Measurements from ENCODE around the gene ZBTB22. TPM values are rescaled to one million over a fixed set of nuclear protein-coding genes. Genes with fewer than 3 reads are reported as not detected.

ZBTB22 gene
- total RNA-seq, 1 experiment from 2014 or later = 12.4 TPM

DNA sequence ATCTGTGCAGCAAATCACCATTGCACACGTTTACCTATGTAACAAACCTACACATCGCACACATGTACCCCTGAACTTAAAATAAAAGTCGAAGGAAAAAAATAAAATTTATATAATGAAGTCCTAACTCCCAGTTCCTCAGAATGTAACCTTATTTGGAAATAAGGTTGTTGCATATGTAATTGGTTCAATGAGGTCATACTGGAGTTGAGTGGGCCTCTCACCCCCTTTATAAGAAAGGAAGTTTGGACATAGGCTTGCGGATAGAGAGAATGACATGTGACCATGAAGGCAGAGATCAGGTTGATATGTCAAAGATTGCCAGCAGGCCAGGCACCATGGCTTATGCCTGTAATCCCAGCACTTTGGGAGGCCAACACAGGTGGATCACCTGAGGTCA lies 16.1 kb upstream of the ZBTB22 start:
- DNase-seq (ENCODE audit: low read depth) = no peak

GRCh38 chr6:33330736-33331135 lies 13.2 kb upstream of the ZBTB22 start:
- DNase-seq (ENCODE audit: low read depth) = no peak

DNA sequence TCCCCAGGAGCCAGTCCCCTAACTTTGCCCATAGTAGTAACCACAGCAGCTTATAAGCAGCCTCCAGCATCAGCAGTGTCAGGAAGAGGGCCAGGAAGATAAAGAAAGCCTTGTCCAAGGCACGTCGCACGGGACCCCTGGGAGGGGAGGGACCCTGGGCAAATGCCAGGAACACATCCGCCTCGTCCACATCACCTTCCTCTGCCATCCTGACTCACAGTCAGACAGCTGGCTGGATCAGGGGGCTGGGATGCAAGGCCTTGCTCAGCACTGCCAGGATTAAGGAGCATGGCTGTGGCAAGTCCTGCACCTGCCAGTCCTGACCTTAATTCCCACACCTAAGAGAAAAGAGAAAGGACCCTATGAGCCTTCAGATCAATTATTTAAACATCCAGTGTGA lies 11.5 kb upstream of the ZBTB22 start:
- peak; percentile 85 for DNase-seq (ENCODE audit: low read depth)

DNA sequence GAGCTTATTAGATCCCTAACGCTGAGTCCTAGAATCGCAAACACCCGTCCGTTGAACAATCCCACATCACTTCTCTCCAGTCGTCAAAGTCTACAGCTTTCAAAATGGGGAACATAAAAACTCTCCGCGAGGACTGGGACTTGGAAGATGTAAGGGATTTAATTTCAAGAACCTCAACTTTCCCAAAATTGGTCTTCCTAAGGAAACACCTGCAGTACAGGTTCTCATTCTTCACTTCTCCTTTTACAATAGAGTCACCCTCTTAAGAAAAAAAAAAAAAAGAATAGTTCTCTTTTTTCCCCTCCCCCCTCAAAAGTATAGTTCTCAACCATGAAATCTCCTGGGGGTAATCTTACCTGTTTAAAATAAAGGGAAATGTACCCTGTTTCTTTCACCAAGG lies 6.6 kb upstream of the ZBTB22 start:
- no peak for DNase-seq (ENCODE audit: low read depth)

DNA sequence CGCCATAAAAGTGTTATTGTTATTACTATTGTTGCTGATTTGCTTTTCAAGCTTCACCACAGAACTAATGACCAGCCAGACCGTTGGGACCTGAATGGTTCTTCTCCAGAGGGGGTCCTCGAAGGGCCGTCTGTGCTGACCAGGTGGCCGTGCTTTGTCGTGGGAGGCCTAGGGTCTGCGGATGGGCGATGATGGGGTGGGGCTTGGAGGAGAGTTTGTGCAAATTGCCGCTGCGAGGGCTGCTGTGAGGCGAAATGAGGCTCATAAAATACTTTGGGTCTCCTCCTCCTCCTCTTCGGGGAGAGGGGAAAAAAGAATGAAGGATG lies 6.0 kb upstream of the ZBTB22 start:
- DNase-seq (ENCODE audit: low read depth) = no peak

DNA sequence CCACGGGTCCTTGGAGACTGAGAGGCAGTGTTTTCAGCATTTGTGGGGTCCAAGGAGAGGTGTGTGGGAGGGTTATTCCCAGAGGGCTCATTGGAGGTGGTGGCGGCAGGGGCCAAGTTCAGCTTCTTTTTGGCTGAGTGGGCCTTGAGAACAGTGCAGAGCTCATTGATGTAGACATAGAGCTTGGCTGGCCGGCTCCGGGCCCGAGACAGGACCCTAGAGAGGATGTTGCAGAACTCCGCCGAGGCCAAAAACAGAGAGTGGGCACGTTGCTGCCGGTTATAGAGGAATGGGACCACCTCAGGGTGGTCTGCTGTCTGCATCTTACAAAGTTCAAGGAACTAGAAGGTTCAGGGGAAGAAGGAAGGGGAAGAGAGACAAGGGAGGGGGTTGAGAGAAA lies 3.7 kb upstream of the ZBTB22 start:
- no peak for DNase-seq (ENCODE audit: low read depth)

DNA sequence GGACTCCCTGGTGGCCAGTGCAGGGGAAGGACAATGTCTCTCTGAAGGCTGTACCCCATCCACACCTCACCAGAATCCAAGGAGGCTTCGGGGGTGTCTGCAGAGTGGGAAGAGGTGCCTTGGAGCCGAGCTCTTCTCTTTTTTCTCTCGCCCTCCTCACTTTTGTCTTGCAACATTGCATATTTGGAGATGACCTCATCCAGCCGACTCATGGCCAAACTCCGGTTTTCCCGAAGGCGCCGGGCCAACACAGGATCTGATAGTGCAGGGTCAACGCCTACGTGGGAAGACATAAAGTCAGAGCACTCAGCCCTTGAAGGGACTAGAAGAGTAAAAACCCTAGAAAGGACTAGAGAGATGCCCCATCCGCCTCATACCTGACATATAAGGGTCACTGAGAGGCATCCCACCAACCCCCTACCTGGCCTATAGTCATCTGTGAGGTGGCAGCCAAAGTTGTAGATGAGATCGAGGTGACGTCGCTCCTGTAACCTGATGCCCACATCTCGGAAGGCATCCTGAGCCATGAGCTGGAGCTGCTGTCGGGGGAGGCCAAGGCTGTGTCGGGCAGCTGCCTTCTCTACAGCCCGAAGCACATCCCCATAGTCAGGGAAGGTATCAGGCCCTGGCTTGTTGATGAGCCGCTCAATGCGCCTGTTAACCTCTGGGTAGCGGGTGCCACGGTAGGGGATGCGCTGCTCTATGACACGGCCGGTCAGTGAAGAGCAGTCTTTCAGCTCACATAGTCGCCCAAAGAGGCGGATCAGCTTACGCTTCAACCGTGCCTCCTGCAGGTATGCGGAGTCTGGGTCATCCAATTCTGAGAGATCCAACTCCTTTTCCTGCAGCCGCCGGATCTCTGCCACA lies 3.0 kb upstream of the ZBTB22 start:
- peak; percentile 74 for DNase-seq (ENCODE audit: low read depth)

- DNase-seq (ENCODE audit: low read depth) = no peak
These were observed 2.4 kb upstream of the ZBTB22 start for GRCh38 chr6:33319939-33320314.

DNA sequence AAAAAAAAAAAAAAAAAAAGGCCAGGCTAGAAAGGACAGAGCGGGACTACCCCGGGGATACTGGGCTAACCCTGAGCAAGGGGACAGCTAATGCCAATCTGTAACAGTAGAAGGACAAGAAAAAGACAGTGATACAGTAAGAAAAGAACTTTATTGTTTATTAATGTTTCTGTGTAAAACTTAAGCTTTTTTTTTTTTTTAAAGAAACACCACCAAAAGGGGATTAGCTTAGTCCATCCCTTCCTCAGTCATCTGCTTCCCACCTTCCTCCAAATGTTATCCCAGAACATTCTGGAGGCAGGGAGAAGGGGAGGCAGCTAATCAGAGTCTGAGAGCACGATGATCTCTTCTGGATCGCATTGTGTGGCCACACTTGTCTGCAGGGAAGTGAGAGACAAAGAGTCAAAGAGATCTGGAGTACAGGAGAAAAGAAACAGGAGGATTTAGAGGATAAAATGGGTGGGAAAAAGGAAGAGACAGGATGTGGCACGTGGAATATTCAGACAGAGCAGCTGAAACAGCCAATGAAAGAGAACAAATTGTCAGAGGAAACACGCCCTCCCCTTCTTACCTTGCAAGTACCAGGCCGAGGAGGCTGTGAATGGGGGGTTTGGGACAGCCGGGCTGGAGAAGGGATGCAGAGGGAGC lies 1.0 kb upstream of the ZBTB22 start:
- no peak for DNase-seq (ENCODE audit: low read depth)

DNA sequence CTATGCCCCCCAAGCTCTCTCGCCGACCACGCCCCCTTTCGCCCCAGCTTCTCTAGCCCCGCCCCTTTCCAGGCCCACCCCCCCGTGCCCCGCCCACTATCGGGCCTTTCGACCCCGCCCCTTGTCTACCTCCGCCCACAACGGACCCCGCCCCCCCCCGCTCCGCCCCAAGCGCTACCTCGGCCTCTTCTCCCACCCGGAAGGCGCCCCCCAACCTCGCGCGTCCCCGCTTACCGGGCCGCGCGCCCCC lies 200 bp downstream of the ZBTB22 start:
- DNase-seq (ENCODE audit: low read depth) = no peak

- DNase-seq (ENCODE audit: low read depth) = no peak
These were observed 733 bp downstream of the ZBTB22 start for GRCh38 chr6:33316603-33317418.

GRCh38 chr6:33315793-33316602 lies 1.5 kb downstream of the ZBTB22 start:
- DNase-seq (ENCODE audit: low read depth) = no peak

DNA sequence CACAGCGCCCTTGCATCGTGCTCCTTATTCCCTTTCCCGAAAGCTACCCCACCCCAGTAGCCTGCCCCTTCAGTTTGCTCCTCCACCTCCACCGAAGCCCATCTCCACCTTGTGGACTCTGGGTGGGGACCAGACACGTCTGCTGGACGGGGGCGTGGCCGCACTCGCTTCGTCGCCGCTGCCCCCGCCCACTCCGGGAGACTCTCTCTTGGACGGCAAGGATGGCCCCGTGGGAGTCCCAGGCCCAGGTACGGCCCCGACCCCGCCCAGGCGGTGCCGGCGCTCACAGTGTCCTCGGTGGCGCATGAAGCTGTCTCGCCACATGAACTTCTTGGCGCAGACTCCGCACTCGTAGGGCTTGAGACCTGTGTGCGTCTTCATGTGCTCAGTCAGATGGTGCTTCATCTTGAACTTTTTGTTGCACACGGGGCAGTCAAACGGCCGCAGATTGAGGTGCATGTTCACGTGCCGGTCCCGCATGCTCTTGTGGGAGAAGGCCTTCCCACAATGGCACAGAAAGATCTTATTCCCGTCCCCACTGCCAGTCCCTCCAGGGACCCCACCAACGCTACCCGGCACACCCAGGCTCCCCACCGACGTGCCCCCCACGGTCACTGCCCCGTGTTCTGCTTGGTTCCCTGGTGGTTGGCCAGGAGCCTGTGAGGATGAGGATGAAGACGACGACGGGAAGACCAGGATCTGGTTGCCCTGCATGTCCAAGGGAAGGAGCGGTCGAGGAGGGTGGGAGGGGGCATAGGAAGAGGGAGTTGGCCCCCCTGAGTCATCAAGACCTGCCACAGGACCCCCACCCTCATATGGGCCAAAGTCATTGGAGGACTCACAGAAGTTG lies 2.4 kb downstream of the ZBTB22 start:
- DNase-seq (ENCODE audit: low read depth) = no peak

DNA sequence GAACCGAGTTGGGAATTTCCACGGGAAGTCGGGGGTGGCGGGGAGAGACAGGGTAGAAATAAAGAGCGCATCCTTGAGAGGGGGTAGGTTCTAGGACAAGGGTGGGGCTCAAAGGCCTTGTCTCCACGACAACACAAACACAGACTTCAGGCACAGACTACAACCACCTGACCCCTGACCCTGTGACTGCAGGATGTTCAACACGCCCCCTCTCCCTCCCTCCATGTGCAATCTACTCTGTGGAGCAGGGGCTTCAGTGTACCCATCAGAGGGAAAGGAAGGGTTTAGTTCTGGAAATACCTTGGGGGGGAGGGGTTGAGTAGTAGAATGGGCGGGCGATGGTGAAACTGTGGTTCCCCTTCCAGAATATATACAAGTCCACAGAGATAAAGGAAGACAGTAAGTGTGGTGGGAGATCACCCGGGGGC lies 3.0 kb downstream of the ZBTB22 start:
- peak; percentile 74 for DNase-seq (ENCODE audit: low read depth)

- DNase-seq (ENCODE audit: low read depth) = peak; percentile 62
These were observed 3.6 kb downstream of the ZBTB22 start, which contains the start of gene TAPBP for GRCh38 chr6:33313709-33314514. Gene TAPBP (minus strand): TSS chr6:33314078. CDS start chr6:33314041, 37 bp downstream.

GRCh38 chr6:33313105-33313708 lies 4.3 kb downstream of the ZBTB22 start:
- DNase-seq (ENCODE audit: low read depth) = peak; percentile 17

DNA sequence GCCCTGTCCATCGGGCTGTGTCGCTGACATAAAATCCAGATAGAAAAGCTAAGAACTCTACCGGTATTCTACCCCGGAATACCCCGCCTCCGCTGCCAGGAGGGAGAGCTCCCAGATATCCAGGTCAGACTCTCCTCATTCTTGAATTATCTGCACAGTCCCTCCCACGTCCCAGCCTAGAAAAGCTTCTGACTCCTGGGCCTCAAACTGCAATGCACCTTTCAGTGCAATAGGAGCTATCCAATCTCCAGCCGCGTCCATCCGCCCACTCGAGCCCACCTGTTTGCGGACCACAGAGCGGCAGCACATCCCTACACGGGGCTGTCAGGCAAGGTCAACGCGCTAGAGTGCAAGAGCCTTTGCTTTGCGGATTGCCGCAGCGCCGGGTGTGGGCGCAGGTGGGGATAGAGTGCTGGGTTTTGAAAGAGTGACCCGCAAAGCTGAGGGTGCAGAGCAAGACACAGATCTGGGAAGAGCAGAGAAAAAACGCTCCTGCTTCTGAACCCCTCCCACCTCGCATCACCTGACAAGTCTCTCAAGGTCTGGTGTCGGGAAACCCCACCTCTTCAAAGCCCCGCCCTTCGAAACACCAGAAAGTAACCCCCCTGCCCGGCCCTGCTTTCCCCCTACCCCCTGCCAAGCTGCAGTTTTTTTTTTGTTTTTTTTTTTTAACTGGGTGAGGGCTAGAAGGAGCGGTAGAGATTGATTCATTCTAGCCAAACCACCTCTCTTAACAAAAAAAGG lies 5.0 kb downstream of the ZBTB22 start:
- DNase-seq (ENCODE audit: low read depth) = peak; percentile 67

- DNase-seq (ENCODE audit: low read depth) = no peak
These were observed 11.2 kb downstream of the ZBTB22 start for GRCh38 chr6:33306356-33306755.

- no peak for DNase-seq (ENCODE audit: low read depth)
These were observed 12.5 kb downstream of the ZBTB22 start for GRCh38 chr6:33305052-33305451.
